ENCODE results near the gene ESPN.

The ESPN gene

GRCh38 chr1:6507037-6507428 is 82.5 kb downstream of the ESPN start:
- no peak overlapping the region for H3K4me3 ChIP-seq (ENCODE audit: low read depth, low read length)
- peak; percentile 86 for DNase-seq (ENCODE audit: low read depth)
- no peak for TF ChIP-seq MYC (IDR thresholded peaks at IDR 0.05; ENCODE audit: low read depth, low read length)
- no peak for TF ChIP-seq POLR2A (IDR thresholded peaks at IDR 0.05; ENCODE audit: extremely low read depth, insufficient read length)
- TF ChIP-seq MAX (IDR thresholded peaks at IDR 0.05; ENCODE audit: low read depth, low read length): no peak
- TF ChIP-seq CTCF (IDR thresholded peaks at IDR 0.05; ENCODE audit: low read depth, low read length): no peak

- no peak for DNase-seq (ENCODE audit: low read depth)
- H3K4me3 ChIP-seq (ENCODE audit: low read depth, low read length): no peak overlapping the region
- no peak for TF ChIP-seq MAX (IDR thresholded peaks at IDR 0.05; ENCODE audit: low read depth, low read length)
- TF ChIP-seq POLR2A (IDR thresholded peaks at IDR 0.05; ENCODE audit: extremely low read depth, insufficient read length): no peak
- no peak for TF ChIP-seq CTCF (IDR thresholded peaks at IDR 0.05; ENCODE audit: low read depth, low read length)
- no peak for TF ChIP-seq MYC (IDR thresholded peaks at IDR 0.05; ENCODE audit: low read depth, low read length)
Observed at GRCh38 chr1:6507461-6507911, 82.9 kb downstream of the ESPN start.

- peak; percentile 44 for DNase-seq (ENCODE audit: low read depth)
- TF ChIP-seq MAX (IDR thresholded peaks at IDR 0.05; ENCODE audit: low read depth, low read length) (no peak), CTCF (IDR thresholded peaks at IDR 0.05; ENCODE audit: low read depth, low read length) (no peak), POLR2A (IDR thresholded peaks at IDR 0.05; ENCODE audit: extremely low read depth, insufficient read length) (no peak), MYC (IDR thresholded peaks at IDR 0.05; ENCODE audit: low read depth, low read length) (no peak)
- no peak overlapping the region for H3K4me3 ChIP-seq (ENCODE audit: low read depth, low read length)
Observed at GRCh38 chr1:6508154-6508815, 83.7 kb downstream of the ESPN start.

GRCh38 chr1:6508816-6509189 is 84.2 kb downstream of the ESPN start:
- no peak overlapping the region for H3K4me3 ChIP-seq (ENCODE audit: low read depth, low read length)
- DNase-seq (ENCODE audit: low read depth): no peak
- TF ChIP-seq MYC (IDR thresholded peaks at IDR 0.05; ENCODE audit: low read depth, low read length) (no peak), CTCF (IDR thresholded peaks at IDR 0.05; ENCODE audit: low read depth, low read length) (no peak), POLR2A (IDR thresholded peaks at IDR 0.05; ENCODE audit: extremely low read depth, insufficient read length) (no peak)

DNA sequence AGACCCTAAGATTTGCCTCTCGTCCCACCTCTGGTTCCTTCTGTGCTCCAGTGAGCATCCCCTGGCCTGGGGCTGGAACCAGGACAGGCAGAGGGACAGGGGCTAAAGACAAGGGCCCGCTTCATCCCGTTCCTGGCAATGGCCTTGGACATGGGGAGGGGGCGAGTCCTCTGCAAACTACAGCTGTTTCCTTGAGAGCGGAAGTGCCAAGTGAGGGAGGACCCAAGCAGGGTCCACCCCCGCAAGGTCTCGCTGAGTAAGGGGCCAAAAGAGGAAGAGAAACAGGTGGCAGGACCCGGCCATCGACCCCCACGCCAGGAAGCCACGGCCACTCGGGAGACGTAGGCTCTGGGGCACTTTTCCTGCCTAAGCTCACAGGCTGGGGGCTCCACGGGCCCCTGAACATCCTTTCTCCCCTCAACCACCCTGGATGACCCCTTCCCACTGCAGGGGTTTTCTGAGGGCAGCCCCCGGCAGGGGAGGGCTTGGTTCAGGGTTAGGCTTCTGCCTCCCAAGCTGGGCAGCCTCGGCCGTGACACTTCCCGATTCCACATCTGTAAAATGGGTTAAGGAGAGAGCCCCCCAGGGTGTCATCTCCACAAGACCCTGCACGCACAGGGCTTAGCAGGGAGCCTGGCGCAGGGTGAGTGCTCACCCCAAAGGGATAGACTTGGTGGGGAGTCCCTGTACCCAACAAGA is 84.8 kb downstream of the ESPN start:
- peak; percentile 55 for TF ChIP-seq MAX (IDR thresholded peaks at IDR 0.05; ENCODE audit: low read depth, low read length)
- no peak for TF ChIP-seq POLR2A (IDR thresholded peaks at IDR 0.05; ENCODE audit: extremely low read depth, insufficient read length)
- 0 out of 2 replicates have a peak, but pooled peaks have one; percentile 43 for TF ChIP-seq MYC (IDR thresholded peaks at IDR 0.05; ENCODE audit: low read depth, low read length)
- TF ChIP-seq CTCF (IDR thresholded peaks at IDR 0.05; ENCODE audit: low read depth, low read length): no peak
- H3K4me3 ChIP-seq (ENCODE audit: low read depth, low read length): no peak overlapping the region
- DNase-seq (ENCODE audit: low read depth): peak; percentile 90
